NCI-H2029 treated with DMSO at 0.1 percent for 48 hours (cell line): ENCODE measurements around the gene DNAH8.

Source experiments
- DNase-seq: peaks from one replicate; lab custom pipeline; 2025; lab: John Stamatoyannopoulos, UW

DNAH8 gene

DNA sequence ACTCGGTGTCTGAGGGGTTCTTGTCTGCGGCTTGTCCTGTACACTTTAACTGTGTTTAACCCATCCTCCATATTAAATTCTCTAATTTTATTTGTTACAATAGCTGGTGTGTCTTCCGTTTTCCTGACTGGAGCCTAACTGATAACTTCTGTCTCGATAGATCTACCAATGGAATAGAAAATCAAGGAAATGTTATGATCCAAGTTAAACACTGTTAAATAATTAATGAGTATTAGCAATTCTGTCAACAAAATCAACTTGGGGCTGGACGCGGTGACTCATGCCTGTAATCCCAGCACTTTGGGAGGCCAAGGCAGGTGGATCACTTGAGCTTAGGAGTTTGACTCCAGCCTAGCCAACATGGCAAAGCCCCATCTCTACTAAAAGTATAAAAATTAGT, 81.7 kb downstream of the DNAH8 start:
- no peak for DNase-seq

DNA sequence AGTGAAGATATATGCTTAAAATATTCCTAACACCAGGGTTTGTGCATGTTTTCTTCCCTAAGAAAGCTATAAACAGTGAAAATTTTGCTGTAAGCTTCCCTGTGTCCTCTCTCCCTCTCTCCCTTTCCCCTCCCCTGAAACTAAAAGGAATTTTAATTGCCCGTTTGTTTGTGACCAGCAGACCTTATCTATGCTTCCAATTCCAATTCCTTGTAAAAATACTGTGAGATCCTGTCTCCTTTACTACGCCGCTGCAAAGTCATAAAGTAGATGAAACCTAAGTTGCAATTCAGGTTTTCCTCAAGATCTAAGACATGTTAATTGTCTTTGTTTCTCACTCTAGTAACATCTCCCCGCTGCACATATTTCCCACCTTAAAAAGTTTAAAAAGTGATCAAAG, 82.3 kb downstream of the DNAH8 start:
- DNase-seq, result no peak

DNA sequence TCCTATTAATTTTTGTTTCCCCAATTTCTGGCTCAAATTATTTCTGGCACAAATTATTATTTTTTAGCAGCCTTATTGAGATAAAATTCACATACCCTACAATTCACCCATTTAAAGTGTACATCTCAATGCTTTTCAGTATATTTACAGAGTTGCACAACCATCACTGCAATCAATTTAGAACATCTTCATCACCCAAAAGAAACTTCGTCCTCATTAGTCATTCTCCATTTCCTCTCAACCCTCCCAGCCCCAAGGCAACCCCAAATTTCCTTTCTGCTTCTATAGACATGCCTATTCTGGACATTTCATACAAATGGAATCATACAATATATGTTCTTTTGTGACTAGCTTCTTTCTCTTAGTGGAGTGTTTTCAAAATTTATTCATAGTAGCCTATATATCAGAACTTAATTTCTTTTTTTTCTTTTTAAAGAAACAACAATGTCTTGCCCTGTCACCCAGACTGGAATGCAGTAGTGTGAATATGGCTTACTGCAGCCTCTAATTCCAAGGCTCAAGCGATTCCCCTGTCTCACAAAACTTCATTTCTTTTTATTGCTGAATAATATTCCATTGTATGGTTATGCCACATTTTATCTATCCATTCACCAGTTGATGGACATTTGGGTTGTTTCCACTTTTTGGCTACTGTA, 84.5 kb downstream of the DNAH8 start:
- DNase-seq, result no peak

DNA sequence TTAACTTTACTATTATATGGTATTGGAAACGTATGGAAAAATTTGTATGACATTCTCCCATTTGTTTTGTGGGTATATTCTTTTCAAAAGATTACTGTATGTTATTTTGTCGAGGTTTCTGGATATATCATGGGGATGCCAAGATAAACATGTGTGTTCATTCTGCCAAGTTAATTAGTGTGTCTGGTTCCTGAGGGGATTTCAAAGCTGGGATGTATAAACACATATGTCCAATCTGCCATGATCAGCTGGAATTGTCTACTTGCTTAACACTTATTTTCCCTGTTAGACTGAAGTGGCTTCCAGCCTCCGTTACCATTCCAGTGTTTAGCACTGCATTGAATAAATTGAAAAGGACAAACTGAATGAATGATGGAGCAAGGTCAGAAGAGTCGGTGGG, 86.2 kb downstream of the DNAH8 start:
- no peak for DNase-seq

DNA sequence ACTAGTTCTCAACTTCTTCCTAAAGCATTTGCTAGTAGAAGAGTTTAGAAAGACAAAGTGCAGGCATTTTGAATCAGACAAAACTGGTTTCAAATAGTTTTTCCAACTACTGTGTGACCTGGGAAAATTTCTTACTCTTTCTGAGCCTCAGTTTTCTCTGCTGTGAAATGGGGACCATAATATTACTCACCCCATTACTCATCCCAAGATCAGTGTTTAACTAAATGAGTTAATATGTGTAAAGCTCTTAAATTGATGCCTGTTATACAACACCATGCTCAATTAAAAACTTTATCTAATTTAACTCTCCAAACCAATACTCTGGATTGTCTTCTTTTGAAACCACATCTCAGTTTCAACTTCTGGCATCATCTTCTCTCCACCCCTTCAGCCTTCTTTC, 87.4 kb downstream of the DNAH8 start:
- no peak for DNase-seq

DNA sequence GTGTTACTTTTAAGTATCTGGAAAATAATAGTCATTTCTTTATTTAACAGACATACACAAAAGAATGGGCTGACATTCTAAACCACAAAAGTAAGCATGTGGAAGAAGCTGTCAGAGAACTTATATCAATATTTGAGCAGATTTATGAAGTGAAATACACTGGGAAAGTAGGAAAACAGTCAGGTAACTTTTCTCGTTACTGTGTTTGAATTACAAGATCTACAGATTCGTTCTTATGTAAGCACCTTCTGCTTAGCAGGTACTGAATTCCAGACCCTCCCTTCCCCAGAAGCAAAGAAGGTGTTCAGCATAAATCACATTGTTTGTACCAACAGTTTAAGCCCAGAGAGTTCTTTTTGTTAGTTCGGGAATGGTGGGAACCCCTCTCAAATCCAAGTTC, 88.0 kb downstream of the DNAH8 start:
- DNase-seq, result no peak

DNA sequence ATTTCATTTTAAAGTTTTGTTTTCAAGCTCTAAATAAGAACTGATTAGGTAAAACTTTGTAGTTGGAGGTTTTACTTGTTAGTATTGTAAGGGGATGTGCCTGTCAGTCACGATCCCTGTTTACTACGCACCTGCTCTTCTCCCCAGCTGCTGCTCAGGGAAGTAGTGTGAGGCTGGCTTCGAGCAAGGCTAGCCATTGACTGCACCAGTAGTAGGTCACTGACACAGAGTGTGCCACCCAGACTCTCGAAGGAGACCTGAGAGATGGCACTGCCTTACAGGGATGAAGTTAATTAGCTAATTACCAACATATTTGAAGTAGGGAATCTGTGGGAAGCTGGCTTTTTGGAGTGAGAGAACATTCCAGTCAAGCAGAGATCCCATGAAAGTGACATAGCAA, 89.2 kb downstream of the DNAH8 start:
- no peak for DNase-seq

DNA sequence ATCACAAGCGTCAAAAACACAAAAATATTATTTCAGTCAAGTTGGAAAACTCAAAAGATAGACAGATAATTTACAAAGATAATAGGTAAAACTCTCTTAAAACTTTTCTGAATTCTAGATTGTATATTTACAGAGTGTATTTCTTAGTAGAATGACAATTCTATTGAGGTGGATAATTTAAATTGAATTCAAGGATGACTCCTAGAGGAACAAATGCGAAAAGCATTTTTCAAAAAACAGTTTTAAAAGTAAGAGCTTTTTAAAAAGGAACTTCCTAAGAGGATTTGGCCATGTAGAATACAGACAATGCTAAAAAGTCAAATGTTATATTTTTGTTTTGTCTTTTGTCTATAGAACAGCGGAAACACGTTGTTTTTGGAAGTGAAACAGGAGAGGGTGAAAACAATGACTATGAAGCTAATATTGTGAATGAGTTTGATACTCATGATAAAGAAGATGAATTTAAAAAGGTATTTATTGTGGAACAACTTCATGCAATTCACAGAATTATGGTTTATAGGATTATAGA, 90.1 kb downstream of the DNAH8 start:
- no peak for DNase-seq

DNA sequence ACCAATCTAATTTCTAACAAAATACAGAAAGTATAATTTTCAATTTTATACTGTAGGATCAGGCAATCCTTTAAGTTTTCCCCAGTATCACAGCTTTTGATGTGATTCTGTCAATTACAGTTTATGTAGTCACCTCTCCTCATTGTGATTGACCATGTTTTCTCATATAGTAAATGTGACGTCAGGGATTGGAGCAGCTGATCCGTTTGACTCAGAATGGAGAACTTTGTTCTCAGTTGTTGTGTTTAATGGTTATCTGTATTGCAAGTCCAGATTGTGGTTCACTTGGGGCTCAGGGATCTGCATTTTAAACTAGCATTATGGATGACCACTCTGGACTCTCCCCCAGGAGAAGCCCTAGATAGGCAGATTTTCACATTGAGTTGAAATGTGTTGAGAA, 90.6 kb downstream of the DNAH8 start:
- DNase-seq, result no peak

DNA sequence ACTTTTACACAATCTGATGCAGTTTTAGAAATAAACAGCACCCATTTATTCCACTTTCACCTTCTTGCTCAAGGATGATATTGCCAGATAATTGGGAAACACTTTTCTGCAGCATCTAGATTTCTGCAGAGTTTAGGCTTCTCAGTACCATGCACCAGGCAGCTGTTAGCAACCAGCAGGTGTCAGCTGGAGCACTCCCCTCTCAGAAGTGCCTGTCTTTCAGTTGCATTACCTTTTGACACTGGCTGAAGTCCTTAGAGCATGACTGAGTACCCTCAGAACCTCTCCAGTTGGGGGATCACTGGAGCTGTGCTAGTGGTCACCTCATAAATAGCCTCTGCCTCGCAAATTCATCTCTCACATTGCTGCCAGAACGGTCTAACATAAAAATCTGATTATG, 91.2 kb downstream of the DNAH8 start:
- DNase-seq, result no peak

DNA sequence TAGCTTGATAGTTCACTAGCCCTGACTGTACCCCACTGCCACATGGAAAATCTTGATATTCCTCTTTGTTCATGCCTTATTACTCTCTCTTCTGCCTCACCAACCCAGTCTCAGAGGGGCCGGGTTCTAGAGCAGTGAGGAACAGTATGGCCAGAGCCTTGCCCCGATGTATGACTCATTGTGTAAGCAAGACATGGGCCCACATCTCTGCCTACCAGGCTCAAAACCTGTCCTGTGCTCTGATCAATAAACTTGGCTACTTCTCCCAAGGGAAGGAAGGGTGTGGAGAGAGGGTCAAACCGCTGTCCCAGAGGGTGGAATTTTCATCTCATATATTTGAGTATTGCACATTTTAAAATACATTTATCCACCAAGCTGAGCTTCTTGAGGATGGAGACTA, 91.7 kb downstream of the DNAH8 start:
- no peak for DNase-seq

DNA sequence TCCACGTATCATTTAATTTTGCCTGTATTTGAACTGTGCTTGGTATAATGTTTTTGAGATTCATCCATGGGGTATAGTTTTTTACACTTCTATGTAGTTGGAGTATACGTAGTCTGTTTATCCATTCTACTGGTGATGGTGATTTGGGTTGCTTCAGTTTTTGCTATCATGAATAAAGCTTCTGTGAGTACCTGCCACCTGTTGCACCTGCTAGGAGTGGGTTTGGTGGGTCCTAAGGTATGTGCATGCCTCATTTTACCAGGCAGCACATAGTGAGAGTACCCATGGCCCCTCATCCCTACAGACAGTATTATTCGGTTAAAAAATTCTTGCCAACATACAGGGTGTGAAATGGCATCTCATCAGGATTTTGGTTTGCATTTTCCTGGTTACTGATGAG, 92.9 kb downstream of the DNAH8 start:
- no peak for DNase-seq

DNA sequence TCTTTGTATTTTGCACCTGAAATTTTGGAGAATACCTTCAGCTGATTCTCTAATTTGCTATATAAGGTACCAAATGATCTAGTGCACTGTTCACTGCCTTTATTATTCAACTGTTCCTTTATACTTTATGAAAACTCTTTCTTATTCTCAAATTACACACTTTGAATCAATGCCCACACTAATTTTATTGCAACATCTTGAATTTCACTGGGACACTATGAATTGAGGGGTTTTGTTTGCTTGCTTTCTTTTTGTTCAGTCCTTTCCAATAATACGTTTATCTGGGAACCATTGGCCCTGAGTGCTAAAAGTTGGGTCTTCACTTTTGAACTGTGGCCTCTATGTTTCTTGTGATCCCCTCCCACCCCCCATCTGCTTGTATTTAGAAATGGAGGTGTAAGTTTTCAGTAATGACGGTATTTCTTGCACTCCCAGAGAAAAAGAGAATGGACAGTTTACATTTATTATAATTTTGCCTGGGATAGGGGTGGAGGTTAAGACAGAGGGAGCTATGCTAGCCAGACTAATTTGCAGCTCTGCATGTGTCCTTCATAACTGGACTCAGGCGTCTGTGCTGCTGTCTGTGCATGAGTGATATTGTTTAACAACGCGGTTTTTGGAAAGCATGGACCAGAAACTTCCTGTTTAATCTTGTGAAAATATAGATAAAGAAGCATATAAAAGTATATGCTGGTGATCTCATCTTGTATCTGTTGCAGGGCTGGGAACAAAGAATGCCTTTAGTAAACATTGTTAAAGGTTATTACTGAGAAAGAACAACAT, 98.1 kb downstream of the DNAH8 start:
- DNase-seq, result no peak

DNA sequence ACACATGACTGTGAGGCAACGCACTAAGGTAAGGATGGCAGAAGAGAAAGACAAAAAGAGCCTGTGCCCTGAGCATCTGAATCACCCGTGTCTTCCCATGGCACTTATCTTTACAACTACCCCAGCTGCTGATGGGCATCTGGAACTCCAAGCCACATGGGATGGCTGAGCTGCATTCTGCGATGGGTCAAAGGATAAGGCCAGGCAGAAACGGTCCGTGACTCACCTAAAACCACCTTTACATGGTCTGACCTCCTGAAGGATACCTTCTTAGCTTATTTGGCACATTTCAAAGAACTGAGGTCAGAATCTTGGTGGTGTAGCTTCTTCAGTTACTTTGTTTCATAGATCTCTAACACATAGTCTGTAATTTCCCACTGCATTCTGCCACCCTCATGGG, 99.7 kb downstream of the DNAH8 start:
- no peak for DNase-seq

DNA sequence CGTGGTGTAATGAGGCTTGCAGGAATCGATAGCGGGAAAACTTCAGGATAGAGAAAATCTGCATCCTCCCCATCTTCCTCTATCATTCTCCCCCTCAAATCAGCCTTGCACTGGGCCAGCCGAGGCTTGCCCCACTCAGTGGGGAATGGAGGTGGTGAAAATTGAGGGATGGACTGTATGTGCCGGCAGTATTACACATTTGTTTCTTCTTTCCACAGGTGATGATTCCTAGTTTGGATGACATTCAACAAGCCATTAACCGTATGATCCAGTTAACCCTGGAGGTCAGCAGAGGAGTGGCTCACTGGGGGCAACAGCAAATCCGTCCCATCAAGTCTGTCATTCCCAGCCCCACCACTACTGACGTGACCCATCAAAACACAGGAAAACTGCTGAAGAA, 100.1 kb downstream of the DNAH8 start:
- DNase-seq, result no peak

DNA sequence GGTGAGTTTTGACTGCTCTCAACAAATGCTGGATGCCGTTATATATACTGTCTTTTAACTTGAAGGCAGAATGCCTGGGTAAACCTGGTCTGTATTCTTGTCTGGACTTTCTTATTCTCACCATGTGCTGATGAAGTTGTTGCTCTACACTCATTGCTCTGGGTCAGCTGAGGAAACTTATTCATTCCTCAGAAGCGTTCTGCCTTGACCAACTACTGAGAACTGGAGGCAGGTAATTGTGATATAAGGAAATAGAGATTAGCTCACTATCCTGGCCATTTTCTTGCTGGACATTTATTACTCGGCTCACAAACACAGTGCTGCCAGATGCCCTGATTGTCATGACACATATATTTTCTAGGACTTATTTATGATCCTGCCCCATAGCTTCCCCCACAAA, 103.6 kb downstream of the DNAH8 start:
- DNase-seq, result no peak

DNA sequence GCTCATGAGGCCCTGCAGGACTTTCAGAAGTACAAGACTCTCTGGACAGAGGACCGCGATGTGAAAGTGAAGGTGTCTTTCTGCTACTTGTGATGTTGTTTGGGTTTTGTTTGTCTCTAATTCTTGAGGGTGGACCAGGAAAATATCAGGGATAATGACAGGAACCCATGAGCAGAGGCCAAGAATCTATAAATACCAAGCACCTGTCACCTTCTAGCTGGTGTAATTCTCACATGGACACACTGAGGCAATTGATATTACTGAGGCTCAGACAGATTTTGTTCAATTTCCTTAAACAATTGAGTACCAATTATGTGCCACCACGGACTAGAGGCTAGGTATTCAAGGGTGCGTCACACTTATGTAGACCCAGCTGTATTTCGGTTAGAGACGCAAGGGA, 107.9 kb downstream of the DNAH8 start:
- no peak for DNase-seq

DNA sequence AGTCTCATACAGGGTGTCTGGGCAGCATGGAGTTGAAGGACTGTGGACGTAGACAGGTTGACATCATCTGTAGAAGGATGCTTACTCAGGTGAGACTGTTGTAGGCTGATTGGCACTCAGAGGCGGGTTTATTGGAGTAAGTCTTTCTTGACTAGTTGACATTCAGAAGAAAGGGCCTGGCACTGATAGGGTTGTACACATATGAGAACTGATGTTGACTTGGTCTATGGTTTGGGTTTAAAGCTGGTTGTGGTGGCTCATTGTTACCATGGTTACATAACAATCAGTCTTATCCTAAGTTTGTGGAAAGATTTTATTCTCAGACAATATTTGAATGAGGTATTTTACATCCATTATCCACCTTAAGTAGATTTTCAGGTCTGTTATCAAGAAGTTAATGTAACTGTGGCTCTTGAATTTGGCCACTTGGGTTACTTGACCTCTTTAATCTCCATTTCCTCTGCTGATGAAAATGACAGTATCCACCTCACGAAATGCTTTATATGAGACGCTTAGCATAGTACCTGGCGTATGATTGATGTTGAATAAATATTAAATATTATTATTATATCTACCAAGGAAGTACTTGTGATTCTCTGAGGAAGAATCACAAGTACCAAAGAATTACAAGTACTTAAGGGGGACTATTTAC, 109.3 kb downstream of the DNAH8 start:
- DNase-seq, result no peak

DNA sequence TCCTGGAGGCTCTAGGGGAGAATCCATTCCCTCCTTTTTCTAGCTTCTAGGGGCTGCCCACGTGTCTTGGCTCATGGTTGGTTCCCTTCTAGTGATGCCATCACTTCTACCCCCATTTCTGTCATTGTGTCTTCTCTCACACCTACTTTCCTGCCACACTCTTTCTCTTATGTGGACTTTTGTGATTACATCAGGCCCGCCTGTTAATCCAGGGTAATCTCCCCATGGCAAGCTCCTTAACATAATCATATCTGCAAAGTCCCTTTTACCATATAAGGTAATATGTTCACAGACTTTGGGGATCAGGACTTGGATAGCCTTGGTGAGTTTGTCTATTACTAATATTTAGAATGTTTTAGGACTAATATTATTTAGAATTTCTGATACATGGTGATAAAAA, 111.9 kb downstream of the DNAH8 start:
- no peak for DNase-seq

DNA sequence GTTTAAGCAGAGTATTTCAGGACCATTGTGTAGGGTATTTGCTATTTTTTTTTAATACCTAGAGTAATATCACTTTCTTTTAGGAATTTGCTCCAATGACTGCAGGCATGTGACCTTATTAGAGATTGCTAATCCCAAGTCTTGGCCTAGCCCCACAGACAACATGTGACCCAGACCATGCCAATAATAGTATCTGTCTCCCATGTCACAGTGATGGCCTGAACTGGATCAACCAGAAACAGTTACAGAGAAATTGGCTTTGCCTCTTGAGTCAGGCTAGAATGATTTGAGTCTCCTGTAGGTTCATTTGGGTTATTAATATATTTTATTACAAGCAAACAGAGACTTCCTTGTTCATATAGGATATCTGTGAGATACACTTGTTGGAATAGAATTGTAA, 116.8 kb downstream of the DNAH8 start:
- DNase-seq, result no peak

DNA sequence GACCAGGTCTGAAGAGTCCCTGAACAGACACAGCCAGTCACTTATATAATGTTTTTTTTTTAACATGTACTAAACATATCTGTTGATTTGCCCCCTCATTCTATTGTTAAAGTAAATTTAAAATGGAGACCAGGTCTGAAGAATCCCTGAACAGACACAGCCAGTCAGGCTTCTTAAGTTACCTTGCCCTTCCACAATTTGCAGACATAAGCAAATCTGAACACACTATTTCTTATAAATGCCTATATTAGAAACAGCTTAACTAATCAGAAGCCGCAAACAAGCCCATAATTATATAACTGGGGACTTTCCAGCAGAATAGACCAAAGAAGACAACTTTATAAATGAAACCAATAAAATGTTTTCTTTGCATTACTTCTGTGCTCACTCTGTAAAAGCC, 118.2 kb downstream of the DNAH8 start:
- DNase-seq, result no peak

DNA sequence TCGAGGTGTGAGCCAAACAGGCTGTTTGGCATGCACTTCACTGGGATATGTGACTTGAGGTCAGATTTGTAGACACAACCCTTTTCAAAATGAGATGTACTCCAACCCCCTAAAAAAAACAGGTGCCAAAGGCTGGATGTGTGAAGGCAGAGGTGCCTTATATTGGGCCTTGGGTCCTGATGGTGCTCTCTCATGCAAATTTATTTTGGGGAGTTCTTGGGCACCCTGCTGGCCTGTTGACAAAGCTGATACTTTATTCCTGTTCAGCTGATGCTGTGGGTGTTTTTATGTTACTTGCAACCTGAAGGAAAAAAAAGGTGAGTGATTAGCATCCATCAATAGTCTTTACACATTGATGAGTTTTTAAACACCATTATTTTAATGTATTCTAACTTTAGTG, 121.5 kb downstream of the DNAH8 start:
- DNase-seq, result no peak

DNA sequence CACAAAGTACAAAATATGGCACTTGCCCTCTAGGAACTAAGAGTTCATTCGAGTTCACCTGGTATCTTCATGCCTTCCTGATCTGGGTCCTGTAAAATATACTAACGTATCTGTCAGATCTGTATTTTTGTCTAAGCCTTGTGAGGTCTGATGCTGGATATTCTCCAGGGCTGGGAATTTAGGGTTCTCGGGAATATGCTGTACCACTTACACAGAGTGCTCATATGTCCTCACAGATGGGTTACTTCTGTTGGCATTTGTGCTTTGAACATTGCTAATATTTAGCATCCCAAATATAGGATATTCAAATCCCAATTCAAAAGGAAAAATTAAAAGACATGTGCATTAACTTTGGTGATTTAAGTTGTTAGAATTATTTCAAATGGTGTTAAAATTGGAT, 122.0 kb downstream of the DNAH8 start:
- DNase-seq, result no peak
